H9 (cell line): ENCODE data around the gene FGFBP2. TPM values are rescaled to one million over a fixed set of nuclear protein-coding genes. Genes with fewer than 3 reads are reported as not detected.

Experiments
- DNase-seq: peaks from one replicate; pipeline ENCODE4 v3.0.0-alpha.2; 2017
- H2AFZ ChIP-seq: one replicate; pipeline ENCODE4 v1.6.1; 2013; ENCODE audit warnings: mild to moderate bottlenecking, low read length, control low read depth, moderate library complexity
- H2AK5ac ChIP-seq: 2 replicates; pipeline ENCODE4 v1.6.1; 2013; ENCODE audit warnings: low read length, control low read depth, mixed read lengths; ENCODE audit not compliant: insufficient read length
- H2BK120ac ChIP-seq: one replicate; pipeline ENCODE4 v1.6.1; 2013; ENCODE audit warnings: low read depth, mild to moderate bottlenecking, low read length, control low read depth, inconsistent platforms; ENCODE audit not compliant: poor library complexity, severe bottlenecking
- H2BK12ac ChIP-seq: 2 replicates; pipeline ENCODE4 v1.6.1; 2013; ENCODE audit warnings: low read length, control low read depth, mixed read lengths, low read depth; ENCODE audit not compliant: insufficient read length
- H2BK15ac ChIP-seq: 2 replicates; pipeline ENCODE4 v1.6.1; 2013; ENCODE audit warnings: low read depth, low read length, control low read depth
- H2BK20ac ChIP-seq: one replicate; pipeline ENCODE4 v1.6.1; 2013; ENCODE audit warnings: low read depth, mild to moderate bottlenecking, low read length, control low read depth, inconsistent platforms; ENCODE audit not compliant: poor library complexity, severe bottlenecking
- H2BK5ac ChIP-seq: 2 replicates; pipeline ENCODE4 v1.6.1; 2013; ENCODE audit warnings: low read length, control low read depth, mixed read lengths; ENCODE audit not compliant: insufficient read length
- H3K14ac ChIP-seq: 2 replicates; pipeline ENCODE4 v1.6.1; 2013; ENCODE audit warnings: low read length, control low read depth; ENCODE audit not compliant: insufficient read depth
- H3K18ac ChIP-seq: 2 replicates; pipeline ENCODE4 v1.6.1; 2013; ENCODE audit warnings: low read depth, mild to moderate bottlenecking, mixed read lengths, low read length, control low read depth; ENCODE audit not compliant: insufficient read length
- H3K23ac ChIP-seq: 2 replicates; pipeline ENCODE4 v1.6.1; 2013; ENCODE audit warnings: low read length, control low read depth, mixed read lengths, low read depth; ENCODE audit not compliant: insufficient read length
- H3K23me2 ChIP-seq: 2 replicates; pipeline ENCODE4 v1.6.1; 2013; ENCODE audit warnings: low read depth, mild to moderate bottlenecking, mixed read lengths, low read length, control low read depth; ENCODE audit not compliant: insufficient read length, poor library complexity, severe bottlenecking
- H3K27ac ChIP-seq: 2 replicates; pipeline ENCODE4 v1.5.1; 2013; ENCODE audit warnings: low read length, control low read depth, mixed read lengths, low read depth; ENCODE audit not compliant: insufficient read length
- H3K27me3 ChIP-seq: 2 replicates; pipeline ENCODE4 v1.6.1; 2013; ENCODE audit warnings: low read length, control low read depth, inconsistent platforms; ENCODE audit not compliant: insufficient read depth
- H3K4ac ChIP-seq: 2 replicates; pipeline ENCODE4 v1.6.1; 2013; ENCODE audit warnings: low read depth, mild to moderate bottlenecking, control low read depth, inconsistent platforms, low read length, moderate library complexity
- H3K4me1 ChIP-seq: 2 replicates; pipeline ENCODE4 v1.6.1; 2013; ENCODE audit warnings: low read length, control low read depth, inconsistent platforms; ENCODE audit not compliant: insufficient read depth
- H3K4me2 ChIP-seq: 2 replicates; pipeline ENCODE4 v1.6.1; 2013; ENCODE audit warnings: low read length, control low read depth, mixed read lengths; ENCODE audit not compliant: insufficient read length, insufficient read depth
- H3K56ac ChIP-seq: 2 replicates; pipeline ENCODE4 v1.6.1; 2013; ENCODE audit warnings: low read depth, mild to moderate bottlenecking, mixed read lengths, low read length, control low read depth; ENCODE audit not compliant: insufficient read length
- H3K79me1 ChIP-seq: 2 replicates; pipeline ENCODE4 v1.6.1; 2013; ENCODE audit warnings: low read depth, mild to moderate bottlenecking, moderate library complexity, low read length, control low read depth, inconsistent platforms; ENCODE audit not compliant: insufficient read depth, poor library complexity, severe bottlenecking
- H3K79me2 ChIP-seq: 2 replicates; pipeline ENCODE4 v1.6.1; 2013; ENCODE audit warnings: low read length, control low read depth, inconsistent platforms; ENCODE audit not compliant: insufficient read depth
- H3K9ac ChIP-seq: 2 replicates; pipeline ENCODE4 v1.6.1; 2013; ENCODE audit warnings: low read length, control low read depth, mixed read lengths; ENCODE audit not compliant: insufficient read length; ENCODE audit errors: extremely low read depth
- H3K9me3 ChIP-seq: one replicate; pipeline ENCODE4 v1.6.1; 2013; ENCODE audit warnings: low read depth, low read length, inconsistent platforms; ENCODE audit not compliant: control insufficient read depth
- H3T11ph ChIP-seq: one replicate; pipeline ENCODE4 v1.6.1; 2013; ENCODE audit warnings: mild to moderate bottlenecking, low read length, control low read depth, inconsistent platforms
- H4K20me1 ChIP-seq: one replicate; pipeline ENCODE4 v1.6.1; 2013; ENCODE audit not compliant: control insufficient read depth, insufficient read length, insufficient read depth
- H4K5ac ChIP-seq: 2 replicates; pipeline ENCODE4 v1.6.1; 2013; ENCODE audit warnings: low read depth, mild to moderate bottlenecking, mixed read lengths, low read length, control low read depth; ENCODE audit not compliant: insufficient read length
- H4K8ac ChIP-seq: replicated peaks from 2 replicates; pipeline ENCODE4 v1.6.1; 2013; ENCODE audit warnings: low read length, control low read depth, mixed read lengths, low read depth; ENCODE audit not compliant: insufficient read length
- H4K91ac ChIP-seq: 2 replicates; pipeline ENCODE4 v1.6.1; 2013; ENCODE audit warnings: low read depth, mild to moderate bottlenecking, moderate library complexity, mixed read lengths, low read length, control low read depth; ENCODE audit not compliant: insufficient read length
- H3K27ac Mint-ChIP-seq, 3 experiments: 2 replicates in 2 of 3; 3 replicates in 1 of 3; pipeline ENCODE4 v1.8.0; 2020 to 2021; ENCODE audit warnings: mixed read lengths in 3 of 3, mild to moderate bottlenecking in 1 of 3, moderate library complexity in 1 of 3
- H3K27me3 Mint-ChIP-seq: 2 replicates; pipeline ENCODE4 v1.8.0; 2021; ENCODE audit warnings: low read depth, mild to moderate bottlenecking, moderate library complexity, mixed read lengths
- H3K36me3 Mint-ChIP-seq, 3 experiments: 2 replicates in 2 of 3; 3 replicates in 1 of 3; pipeline ENCODE4 v1.8.0; 2020 to 2021; ENCODE audit warnings: low read depth in 3 of 3, mixed read lengths in 3 of 3; ENCODE audit not compliant: insufficient read depth in 1 of 3
- H3K4me1 Mint-ChIP-seq, 2 experiments: 2 replicates each; pipeline ENCODE4 v1.8.0; 2020; ENCODE audit warnings: mixed read lengths in 2 of 2
- H3K4me3 Mint-ChIP-seq, 2 experiments: 2 replicates in 1 of 2; 3 replicates in 1 of 2; pipeline ENCODE4 v1.8.0; 2020 to 2021; ENCODE audit warnings: mild to moderate bottlenecking in 2 of 2, mixed read lengths in 2 of 2, moderate library complexity in 1 of 2
- H3K9me3 Mint-ChIP-seq, 2 experiments: 2 replicates in 1 of 2; 3 replicates in 1 of 2; pipeline ENCODE4 v1.8.0; 2020; ENCODE audit warnings: mild to moderate bottlenecking in 2 of 2, mixed read lengths in 2 of 2, moderate library complexity in 1 of 2
- CTCF ChIP-seq: fragments of 200-600 bp; sonication (generic); conservative IDR thresholded peaks from 3 replicates; pipeline ENCODE4 v1.8.0; 2021; ENCODE audit warnings: antibody characterized with exemption, mild to moderate bottlenecking
- WGBS: extraction: QIAGEN DNeasy Blood & Tissue Kit; methylation state at CpG from one replicate; pipeline ENCODE4 v1.1.7; 2013; ENCODE audit warnings: missing lambda C conversion rate, low lambda C conversion rate, mixed read lengths; ENCODE audit not compliant: insufficient read length; ENCODE audit errors: extremely low coverage; 5-methylcytosine and 5-hydroxymethylcytosine counted together
- total RNA-seq: library from RNA; stranded (reverse); gene quantifications from 2 replicates; pipeline ENCODE4 v1.2.1, GENCODE V29; 2021

FGFBP2 gene
- total RNA-seq, 1 experiment from 2014 or later: not detected

- H3K9me3 Mint-ChIP-seq: peaks cover 4 to 11% of the 10 kb centered on the region in 2 experiments; a peak in 3 of 5 replicates
- Histone ChIP-seq H3K9me3 (no peaks in the 10 kb centered on the region), H2BK15ac (no peak overlapping the region), H3K79me2 (no peaks in the 10 kb centered on the region), H2AFZ (no peak overlapping the region), H2BK120ac (no peak overlapping the region), H3K27ac (no peak overlapping the region), H3K56ac (no peak overlapping the region), H3K18ac (no peak overlapping the region), H3K79me1 (no peaks in the 10 kb centered on the region), H4K91ac (no peak overlapping the region), H2BK5ac (no peak overlapping the region), H3K4me1 (no peaks in the 10 kb centered on the region), H3K9ac (no peak overlapping the region), H2AK5ac (no peak overlapping the region), H4K5ac (no peak overlapping the region), H4K20me1 (no peaks in the 10 kb centered on the region), H3T11ph (no peak overlapping the region), H2BK12ac (no peak overlapping the region), H3K4me2 (no peak overlapping the region), H4K8ac (no peak overlapping the region), H3K14ac (no peak overlapping the region), H3K23ac (no peak overlapping the region), H3K27me3 (no peaks in the 10 kb centered on the region), H2BK20ac (no peak overlapping the region), H3K4ac (no peak overlapping the region), H3K23me2 (no peaks in the 10 kb centered on the region)
- peaks cover 26 to 41% (median 31%) of the 10 kb centered on the region in 3 experiments for H3K36me3 Mint-ChIP-seq
- no peak overlapping the region for H3K4me3 Mint-ChIP-seq
- no CpG with 5 or more reads among the region's 11 CpGs for WGBS
- H3K27me3 Mint-ChIP-seq: no peaks in the 10 kb centered on the region; the same call in 1 of the 2 replicates
- no peak for TF ChIP-seq CTCF
- no peak overlapping the region for H3K27ac Mint-ChIP-seq
- no peak for DNase-seq
- H3K4me1 Mint-ChIP-seq: peaks cover 0 to 4% of the 10 kb centered on the region in 2 experiments; a peak in 2 of 4 replicates
Observed at GRCh38 chr4:15968551-15969300, 5.8 kb upstream of the FGFBP2 start.
